Activated CD4-positive, alpha-beta T cell treated with anti-CD3 and anti-CD28 coated beads, Interleukin-2, amount 50 U/mL, for 24 hours (primary cell): ENCODE data around the gene LINGO3.
"Not testable (repeated sequence)": the region's sequence is repeated elsewhere in the genome, so short reads cannot be mapped to it uniquely, and the experiment has no call there.

Experiments
- DNase-seq, 2 donors: peaks; one replicate each; pipeline ENCODE4 v3.0.0-alpha.2; 2020; ENCODE audit warnings: low read depth in 1 of 2, low spot score in 1 of 2

LINGO3 gene

GRCh38 chr19:2308114-2308556, at the start of gene LINGO3:
LINGO3 (minus strand) TSS chr19:2308154; CDS start chr19:2291776, 16,378 bp downstream.
- DNase-seq, result no peak

- no peak for DNase-seq
These were observed 48.2 kb upstream of the LINGO3 start for GRCh38 chr19:2356036-2356646.

- DNase-seq, result no peak
These were observed 47.4 kb upstream of the LINGO3 start for GRCh38 chr19:2355168-2356035.

GRCh38 chr19:2354670-2355069, 46.7 kb upstream of the LINGO3 start:
- no peak for DNase-seq

GRCh38 chr19:2353887-2354592, 46.1 kb upstream of the LINGO3 start:
- no peak for DNase-seq

- DNase-seq, result no peak
These were observed 45.4 kb upstream of the LINGO3 start for GRCh38 chr19:2353159-2353886.

- DNase-seq, result no peak
These were observed 44.2 kb upstream of the LINGO3 start for GRCh38 chr19:2352121-2352520.

- DNase-seq, result no peak
These were observed 43.6 kb upstream of the LINGO3 start for GRCh38 chr19:2351591-2351990.

GRCh38 chr19:2350656-2351055, 42.7 kb upstream of the LINGO3 start:
- DNase-seq, result no peak

- not testable (repeated sequence) for DNase-seq
These were observed 41.9 kb upstream of the LINGO3 start for GRCh38 chr19:2349818-2350217.

GRCh38 chr19:2345794-2346663, 38.1 kb upstream of the LINGO3 start:
- no peak for DNase-seq

- DNase-seq, result no peak
These were observed 37.1 kb upstream of the LINGO3 start for GRCh38 chr19:2345076-2345475.

GRCh38 chr19:2344381-2344870, 36.5 kb upstream of the LINGO3 start:
- no peak for DNase-seq

GRCh38 chr19:2343289-2343982, 35.5 kb upstream of the LINGO3 start:
- no peak for DNase-seq

- no peak for DNase-seq
These were observed 34.8 kb upstream of the LINGO3 start for GRCh38 chr19:2342656-2343288.

GRCh38 chr19:2341982-2342381, 34.0 kb upstream of the LINGO3 start:
- no peak for DNase-seq

- no peak for DNase-seq
These were observed 33.3 kb upstream of the LINGO3 start for GRCh38 chr19:2341244-2341751.

- no peak for DNase-seq
These were observed 32.7 kb upstream of the LINGO3 start for GRCh38 chr19:2340496-2341243.
